Peyer's patch (tissue), 4 donors: ENCODE results near the gene NDUFV1.

Source experiments
- CTCF ChIP-seq, 6 experiments: fragments of 450-650 bp in 4 of 6; fragments of 200-600 bp in 2 of 6; sonication (generic) in 1 of 6; IDR thresholded peaks; one replicate each; pipeline ENCODE4 v1.5.1; 2017 to 2019; ENCODE audit warnings: antibody characterized with exemption in 6 of 6, mild to moderate bottlenecking in 3 of 6, moderate library complexity in 1 of 6
- POLR2A ChIP-seq, 2 donors: fragments of 450-650 bp; IDR thresholded peaks; one replicate each; pipeline ENCODE4 v1.5.1; 2017; ENCODE audit warnings: antibody characterized with exemption in 2 of 2, mild to moderate bottlenecking in 2 of 2, moderate library complexity in 2 of 2

GRCh38 chr11:67630943-67631331 lies 24.2 kb downstream of the NDUFV1 start:
- no peak for TF ChIP-seq CTCF (IDR thresholded peaks at IDR 0.05)
- TF ChIP-seq POLR2A (IDR thresholded peaks at IDR 0.05), result no peak
